A549 (cell line): ENCODE data around the gene CLDN1. TPM values are rescaled to one million over a fixed set of nuclear protein-coding genes. Genes with fewer than 3 reads are reported as not detected.
A peak's percentile ranks its signal among the peaks of the same experiment; 100 is the strongest.

Experiments used
- ATAC-seq, 2 experiments: fragments of 200-7000 bp in 1 of 2; fragments of >200 bp in 1 of 2; cut with Nextera tagmentation in 1 of 2; cut with Tn5 transposase in 1 of 2; 3 replicates each; pipeline versions ENCODE4 v1.8.0 to v1.9.1; 2018 to 2020; ENCODE audit warnings: mild to moderate bottlenecking in 1 of 2, moderate library complexity in 1 of 2
- CTCF ChIA-PET: fragments of 300-600 bp; sonication (Branson Sonifier 250); formaldehyde crosslinking; extraction: SDS; loops from one replicate; lab custom pipeline; 2021; ENCODE audit warnings: antibody characterized with exemption, inconsistent platforms; lab: Yijun Ruan, JAX
- POLR2A ChIA-PET: fragments of 350-600 bp; formaldehyde crosslinking; extraction: SDS; loops from one replicate; lab custom pipeline; 2021; ENCODE audit warnings: antibody characterized with exemption, inconsistent platforms; lab: Yijun Ruan, JAX
- DNase-seq, 2 experiments: peaks; one replicate each; pipeline versions ENCODE4 v3.0.0 to v3.0.0-alpha.2; 2011 to 2016; ENCODE audit warnings: low read depth in 1 of 2, low spot score in 1 of 2
- FAIRE-seq: peaks from 2 replicates; lab custom pipeline; 2011; peaks lifted over from hg19 to GRCh38; lab: Jason Lieb, UNC
- H3K27ac ChIP-seq, 2 experiments: fragments of >200 bp; sonication (Bioruptor Twin); formaldehyde crosslinking; 3 replicates each; pipeline ENCODE4 v1.5.1; 2016 to 2017
- H3K4me1 ChIP-seq: fragments of >200 bp; sonication (Bioruptor Twin); formaldehyde crosslinking; 3 replicates; pipeline ENCODE4 v1.6.1; 2016
- H3K4me2 ChIP-seq: fragments of >200 bp; sonication (Bioruptor Twin); formaldehyde crosslinking; 3 replicates; pipeline ENCODE4 v1.6.1; 2016
- H3K4me3 ChIP-seq: fragments of >200 bp; sonication (Bioruptor Twin); formaldehyde crosslinking; 3 replicates; pipeline ENCODE4 v1.5.1; 2016
- H3K9me3 ChIP-seq: fragments of >200 bp; sonication (Bioruptor Twin); formaldehyde crosslinking; 3 replicates; pipeline ENCODE4 v1.6.1; 2016
- ATOH8 ChIP-seq: fragments of 250-450 bp; sonication (Bioruptor Pico); IDR thresholded peaks from 2 replicates; pipeline ENCODE4 v1.5.0; 2020; ENCODE audit warnings: low read depth, mild to moderate bottlenecking, moderate library complexity
- BHLHE40 ChIP-seq: IDR thresholded peaks from 2 replicates; pipeline ENCODE4 v1.6.1; 2012; ENCODE audit warnings: low read depth, low read length, inconsistent platforms
- CEBPB ChIP-seq, 2 experiments: fragments of >200 bp in 1 of 2; sonication (Bioruptor Twin) in 1 of 2; formaldehyde crosslinking in 1 of 2; IDR thresholded peaks; 2 replicates each; pipeline ENCODE4 v1.6.1; 2012 to 2016
- EHF ChIP-seq: fragments of 250-450 bp; sonication (Bioruptor Pico); IDR thresholded peaks from 2 replicates; pipeline ENCODE4 v1.5.0; 2020; ENCODE audit warnings: mild to moderate bottlenecking
- FOSB ChIP-seq: fragments of 250-450 bp; sonication (Bioruptor Pico); IDR thresholded peaks from 2 replicates; pipeline ENCODE4 v1.5.0; 2020; ENCODE audit warnings: mild to moderate bottlenecking, moderate library complexity
- HES2 ChIP-seq: fragments of >200 bp; sonication (Bioruptor Twin); formaldehyde crosslinking; IDR thresholded peaks from 2 replicates; pipeline ENCODE4 v1.6.1; 2016
- HEYL ChIP-seq: fragments of 250-450 bp; sonication (Bioruptor Pico); IDR thresholded peaks from 2 replicates; pipeline ENCODE4 v1.8.0; 2021; ENCODE audit warnings: mild to moderate bottlenecking, moderate library complexity
- HOXB13 ChIP-seq: fragments of 250-450 bp; sonication (Bioruptor Pico); IDR thresholded peaks from 2 replicates; pipeline ENCODE4 v1.5.0; 2020; ENCODE audit warnings: low read depth, mild to moderate bottlenecking, moderate library complexity
- HOXB5 ChIP-seq: fragments of 250-450 bp; sonication (Bioruptor Pico); IDR thresholded peaks from 2 replicates; pipeline ENCODE4 v1.5.0; 2020; ENCODE audit warnings: mild to moderate bottlenecking, moderate library complexity
- JUN ChIP-seq, 2 experiments: fragments of >200 bp; sonication (Bioruptor Twin); formaldehyde crosslinking; IDR thresholded peaks; 2 replicates in 1 of 2; 3 replicates in 1 of 2; pipeline ENCODE4 v1.6.1; 2016 to 2017
- MAFK ChIP-seq: fragments of 450-650 bp; IDR thresholded peaks from 2 replicates; pipeline ENCODE4 v1.6.1; 2014; ENCODE audit not compliant: partially characterized antibody
- MYC ChIP-seq: IDR thresholded peaks from 2 replicates; pipeline ENCODE4 v1.6.1; 2012; ENCODE audit warnings: mild to moderate bottlenecking, inconsistent platforms, low read length, improper control_type of control experiment, borderline replicate concordance
- NFE2L2 ChIP-seq: fragments of 150-350 bp; conservative IDR thresholded peaks from 2 replicates; pipeline ENCODE4 v1.6.1; 2014; ENCODE audit warnings: low read length
- PHF8 ChIP-seq: fragments of 200-600 bp; sonication (generic); IDR thresholded peaks from 2 replicates; pipeline ENCODE4 v1.6.1; 2016; ENCODE audit warnings: low read depth, mild to moderate bottlenecking, antibody characterized with exemption, moderate library complexity, borderline replicate concordance
- RAD21 ChIP-seq, 2 experiments: fragments of >200 bp in 1 of 2; sonication (Bioruptor Twin) in 1 of 2; formaldehyde crosslinking in 1 of 2; IDR thresholded peaks in 1 of 2; conservative IDR thresholded peaks in 1 of 2; 2 replicates in 1 of 2; 3 replicates in 1 of 2; pipeline ENCODE4 v1.6.1; 2012 to 2018; ENCODE audit warnings: inconsistent platforms in 1 of 2
- RCOR1 ChIP-seq: fragments of 150-350 bp; IDR thresholded peaks from 2 replicates; pipeline ENCODE4 v1.6.1; 2014; ENCODE audit warnings: antibody characterized with exemption, low read length, low read depth
- RNF2 ChIP-seq: fragments of 200-600 bp; sonication (generic); IDR thresholded peaks from 2 replicates; pipeline ENCODE4 v1.6.1; 2016; ENCODE audit warnings: low read depth, mild to moderate bottlenecking, antibody characterized with exemption, moderate library complexity, borderline replicate concordance
- ZFP36 ChIP-seq: fragments of 450-650 bp; IDR thresholded peaks from 2 replicates; pipeline ENCODE4 v1.6.1; 2014; ENCODE audit warnings: borderline replicate concordance; ENCODE audit not compliant: partially characterized antibody
- WGBS: methylation state at CpG from one replicate; pipeline ENCODE4 v1.1.6; 2017; ENCODE audit errors: missing lambda C conversion rate; 5-methylcytosine and 5-hydroxymethylcytosine counted together
- polyA plus RNA-seq, 4 experiments: library from polyadenylated mRNA; depleted of rRNA in 3 of 4; stranded (reverse); fragments of >200 nt; fragmentation: RNase III in 1 of 4; extraction: RNeasy Plus Mini Kit Qiagen cat#74134 plus additional on column Dnase treatment in 1 of 4; gene quantifications; 2 replicates in 3 of 4; 3 replicates in 1 of 4; pipeline ENCODE4 v1.2.3, GENCODE V29; 2011 to 2017
- TF ChIP-seq, protein P1 (sequence below): fragments of 450-650 bp; IDR thresholded peaks from 2 replicates; pipeline ENCODE4 v1.6.1; 2014; ENCODE audit warnings: antibody characterized with exemption
- TF ChIP-seq, protein P2 (sequence below): fragments of >200 bp; sonication (Bioruptor Twin); formaldehyde crosslinking; IDR thresholded peaks from 3 replicates; pipeline ENCODE4 v1.5.1; 2016
- TF ChIP-seq, protein P3 (sequence below): fragments of >200 bp; sonication (Bioruptor Twin); formaldehyde crosslinking; IDR thresholded peaks from 3 replicates; pipeline ENCODE4 v1.6.1; 2016
- TF ChIP-seq, protein P4 (sequence below): fragments of 200-600 bp; sonication (generic); IDR thresholded peaks from 2 replicates; pipeline ENCODE4 v1.6.1; 2016; ENCODE audit warnings: antibody characterized with exemption, mild to moderate bottlenecking, moderate library complexity

The CLDN1 gene
- polyA plus RNA-seq, 2 of the 4 experiments (the other 2 are of a cell fraction), result 33.7 to 142 TPM

- Histone ChIP-seq H3K4me2 (peak overlapping the region; percentile 38; the same call in 1 of the 3 replicates), H3K27ac (peak overlapping the region in 1 of 2 experiments; percentile 21; a peak in 3 of 6 replicates), H3K9me3 (no peaks in the 10 kb centered on the region), H3K4me1 (peaks cover 15% of the 10 kb centered on the region; the same call in 2 of the 3 replicates), H3K4me3 (no peak overlapping the region)
- ATAC-seq (peak in 1 of 2 experiments; percentile 27; a peak in 1 of 6 replicates), DNase-seq (no peak), FAIRE-seq (no peak)
- CTCF ChIA-PET, result no interaction called here
- POLR2A ChIA-PET, result no interaction called here
- TF ChIP-seq ATOH8 (no peak), BHLHE40 (no peak), EHF (no peak), HOXB13 (no peak)
- WGBS, result 64% methylated on average over 3 of the region's 3 CpGs
These were observed 8.9 kb upstream of the CLDN1 start for GRCh38 chr3:190330936-190331734.

DNA sequence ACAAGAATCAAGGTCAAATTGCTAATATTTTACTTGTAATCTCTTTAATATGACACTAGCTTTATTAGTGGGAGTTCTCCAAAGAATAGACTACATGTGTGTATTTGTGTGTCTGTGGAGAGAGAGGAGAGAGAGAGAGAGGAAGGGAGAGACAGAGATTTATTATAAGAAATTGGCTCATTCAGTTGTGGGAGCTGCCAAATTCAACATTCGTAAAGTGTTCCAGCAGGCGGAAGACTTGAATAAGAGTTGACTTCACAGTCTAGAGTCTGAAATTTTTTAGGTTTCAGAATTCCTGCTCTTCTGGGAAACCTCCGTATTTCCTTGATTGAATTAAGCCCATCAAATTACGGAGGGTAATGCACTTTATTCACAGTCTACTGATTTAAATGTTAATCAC, 4.7 kb upstream of the CLDN1 start:
- ChIA-PET CTCF (interaction anchor here (3.8 kb wide), 1 partner anchor 102 kb away, joined by 12 read pairs; no protein-coding TSS in a partner anchor), POLR2A (no interaction called here)
- H3K27ac ChIP-seq, result peak overlapping the region in 1 of 2 experiments; percentile 16; a peak in 1 of 6 replicates
- DNase-seq (no peak), ATAC-seq (no peak), FAIRE-seq (no peak)
- peaks cover 26% of the 10 kb centered on the region; the same call in 2 of the 3 replicates for H3K4me1 ChIP-seq
- H3K4me2 ChIP-seq, result no peak overlapping the region; the same call in 2 of the 3 replicates
- H3K4me3 ChIP-seq, result no peak overlapping the region
- H3K9me3 ChIP-seq, result no peaks in the 10 kb centered on the region
- TF ChIP-seq NFE2L2 (no peak), FOSB (CRISPR knock-in tag) (no peak), HOXB13 (no peak), RAD21 (conservative IDR thresholded peaks at IDR 0.05 in 1 of 2, IDR thresholded peaks at IDR 0.05 in 1 of 2) (no peak), HES2 (no peak), EHF (no peak), PHF8 (no peak), MAFK (no peak)
- TF ChIP-seq, protein P1, sequence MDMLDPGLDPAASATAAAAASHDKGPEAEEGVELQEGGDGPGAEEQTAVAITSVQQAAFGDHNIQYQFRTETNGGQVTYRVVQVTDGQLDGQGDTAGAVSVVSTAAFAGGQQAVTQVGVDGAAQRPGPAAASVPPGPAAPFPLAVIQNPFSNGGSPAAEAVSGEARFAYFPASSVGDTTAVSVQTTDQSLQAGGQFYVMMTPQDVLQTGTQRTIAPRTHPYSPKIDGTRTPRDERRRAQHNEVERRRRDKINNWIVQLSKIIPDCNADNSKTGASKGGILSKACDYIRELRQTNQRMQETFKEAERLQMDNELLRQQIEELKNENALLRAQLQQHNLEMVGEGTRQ, result no peak
- TF ChIP-seq, protein P2, sequence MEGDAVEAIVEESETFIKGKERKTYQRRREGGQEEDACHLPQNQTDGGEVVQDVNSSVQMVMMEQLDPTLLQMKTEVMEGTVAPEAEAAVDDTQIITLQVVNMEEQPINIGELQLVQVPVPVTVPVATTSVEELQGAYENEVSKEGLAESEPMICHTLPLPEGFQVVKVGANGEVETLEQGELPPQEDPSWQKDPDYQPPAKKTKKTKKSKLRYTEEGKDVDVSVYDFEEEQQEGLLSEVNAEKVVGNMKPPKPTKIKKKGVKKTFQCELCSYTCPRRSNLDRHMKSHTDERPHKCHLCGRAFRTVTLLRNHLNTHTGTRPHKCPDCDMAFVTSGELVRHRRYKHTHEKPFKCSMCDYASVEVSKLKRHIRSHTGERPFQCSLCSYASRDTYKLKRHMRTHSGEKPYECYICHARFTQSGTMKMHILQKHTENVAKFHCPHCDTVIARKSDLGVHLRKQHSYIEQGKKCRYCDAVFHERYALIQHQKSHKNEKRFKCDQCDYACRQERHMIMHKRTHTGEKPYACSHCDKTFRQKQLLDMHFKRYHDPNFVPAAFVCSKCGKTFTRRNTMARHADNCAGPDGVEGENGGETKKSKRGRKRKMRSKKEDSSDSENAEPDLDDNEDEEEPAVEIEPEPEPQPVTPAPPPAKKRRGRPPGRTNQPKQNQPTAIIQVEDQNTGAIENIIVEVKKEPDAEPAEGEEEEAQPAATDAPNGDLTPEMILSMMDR, result no peak
- TF ChIP-seq, protein P3, sequence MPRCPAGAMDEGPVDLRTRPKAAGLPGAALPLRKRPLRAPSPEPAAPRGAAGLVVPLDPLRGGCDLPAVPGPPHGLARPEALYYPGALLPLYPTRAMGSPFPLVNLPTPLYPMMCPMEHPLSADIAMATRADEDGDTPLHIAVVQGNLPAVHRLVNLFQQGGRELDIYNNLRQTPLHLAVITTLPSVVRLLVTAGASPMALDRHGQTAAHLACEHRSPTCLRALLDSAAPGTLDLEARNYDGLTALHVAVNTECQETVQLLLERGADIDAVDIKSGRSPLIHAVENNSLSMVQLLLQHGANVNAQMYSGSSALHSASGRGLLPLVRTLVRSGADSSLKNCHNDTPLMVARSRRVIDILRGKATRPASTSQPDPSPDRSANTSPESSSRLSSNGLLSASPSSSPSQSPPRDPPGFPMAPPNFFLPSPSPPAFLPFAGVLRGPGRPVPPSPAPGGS, result no peak
- TF ChIP-seq, all 56 proteins: peak for 0
- 81% methylated on average over 4 of the region's 4 CpGs for WGBS

- ChIA-PET CTCF (interaction anchor here (1.3 to 3.8 kb wide), 3 partner anchors 101 to 365 kb away, joined by 3 to 12 read pairs (median 3); no protein-coding TSS in a partner anchor), POLR2A (no interaction called here)
- no peaks in the 10 kb centered on the region for H3K9me3 ChIP-seq
- DNase-seq (no peak), ATAC-seq (no peak), FAIRE-seq (no peak)
- 92% methylated on average over 4 of the region's 4 CpGs for WGBS
- peak overlapping the region; percentile 42 to 62; a peak in 5 of 6 replicates for H3K27ac ChIP-seq
- peaks cover 26% of the 10 kb centered on the region; the same call in 2 of the 3 replicates for H3K4me1 ChIP-seq
- H3K4me2 ChIP-seq, result peak overlapping the region; percentile 24; the same call in 2 of the 3 replicates
- H3K4me3 ChIP-seq, result no peak overlapping the region
- no peak for TF ChIP-seq HEYL (CRISPR knock-in tag)
- TF ChIP-seq MAFK, result no peak
- TF ChIP-seq HOXB5, result no peak
- TF ChIP-seq RCOR1, result no peak
- TF ChIP-seq BHLHE40, result no peak
- no peak for TF ChIP-seq PHF8
- TF ChIP-seq, protein P4, sequence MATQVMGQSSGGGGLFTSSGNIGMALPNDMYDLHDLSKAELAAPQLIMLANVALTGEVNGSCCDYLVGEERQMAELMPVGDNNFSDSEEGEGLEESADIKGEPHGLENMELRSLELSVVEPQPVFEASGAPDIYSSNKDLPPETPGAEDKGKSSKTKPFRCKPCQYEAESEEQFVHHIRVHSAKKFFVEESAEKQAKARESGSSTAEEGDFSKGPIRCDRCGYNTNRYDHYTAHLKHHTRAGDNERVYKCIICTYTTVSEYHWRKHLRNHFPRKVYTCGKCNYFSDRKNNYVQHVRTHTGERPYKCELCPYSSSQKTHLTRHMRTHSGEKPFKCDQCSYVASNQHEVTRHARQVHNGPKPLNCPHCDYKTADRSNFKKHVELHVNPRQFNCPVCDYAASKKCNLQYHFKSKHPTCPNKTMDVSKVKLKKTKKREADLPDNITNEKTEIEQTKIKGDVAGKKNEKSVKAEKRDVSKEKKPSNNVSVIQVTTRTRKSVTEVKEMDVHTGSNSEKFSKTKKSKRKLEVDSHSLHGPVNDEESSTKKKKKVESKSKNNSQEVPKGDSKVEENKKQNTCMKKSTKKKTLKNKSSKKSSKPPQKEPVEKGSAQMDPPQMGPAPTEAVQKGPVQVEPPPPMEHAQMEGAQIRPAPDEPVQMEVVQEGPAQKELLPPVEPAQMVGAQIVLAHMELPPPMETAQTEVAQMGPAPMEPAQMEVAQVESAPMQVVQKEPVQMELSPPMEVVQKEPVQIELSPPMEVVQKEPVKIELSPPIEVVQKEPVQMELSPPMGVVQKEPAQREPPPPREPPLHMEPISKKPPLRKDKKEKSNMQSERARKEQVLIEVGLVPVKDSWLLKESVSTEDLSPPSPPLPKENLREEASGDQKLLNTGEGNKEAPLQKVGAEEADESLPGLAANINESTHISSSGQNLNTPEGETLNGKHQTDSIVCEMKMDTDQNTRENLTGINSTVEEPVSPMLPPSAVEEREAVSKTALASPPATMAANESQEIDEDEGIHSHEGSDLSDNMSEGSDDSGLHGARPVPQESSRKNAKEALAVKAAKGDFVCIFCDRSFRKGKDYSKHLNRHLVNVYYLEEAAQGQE, result no peak
- no peak for TF ChIP-seq ZFP36
- no peak for TF ChIP-seq RNF2
- no peak for TF ChIP-seq CEBPB (IDR thresholded peaks at IDR 0.05)
- no peak for TF ChIP-seq JUN (IDR thresholded peaks at IDR 0.05)
- TF ChIP-seq MYC, result no peak
These were observed 4.1 kb upstream of the CLDN1 start for GRCh38 chr3:190326361-190326760.
